ENCODE measurements around the gene SEMA5A.

Gene SEMA5A

DNA sequence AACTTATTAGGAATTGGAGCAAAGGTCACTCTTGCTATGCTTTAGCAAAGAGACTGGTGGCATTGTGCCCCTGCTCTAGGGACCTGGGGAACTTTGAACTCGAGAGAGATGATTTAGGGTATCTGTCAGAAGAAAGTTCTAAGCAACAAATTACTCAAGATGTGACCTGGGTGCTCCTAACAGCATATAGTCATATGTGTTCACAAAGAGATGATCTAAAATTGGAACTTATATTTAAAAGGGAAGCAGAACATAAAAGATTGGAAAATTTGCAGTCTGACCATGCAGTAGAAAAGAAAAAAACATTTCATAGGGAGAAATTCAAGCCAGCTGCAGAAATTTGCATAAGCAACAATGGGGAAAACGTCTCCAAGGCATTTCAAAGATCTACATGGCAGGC is 68.3 kb downstream of the SEMA5A start:
- DNase-seq (ENCODE audit: low read depth), result no peak

DNA sequence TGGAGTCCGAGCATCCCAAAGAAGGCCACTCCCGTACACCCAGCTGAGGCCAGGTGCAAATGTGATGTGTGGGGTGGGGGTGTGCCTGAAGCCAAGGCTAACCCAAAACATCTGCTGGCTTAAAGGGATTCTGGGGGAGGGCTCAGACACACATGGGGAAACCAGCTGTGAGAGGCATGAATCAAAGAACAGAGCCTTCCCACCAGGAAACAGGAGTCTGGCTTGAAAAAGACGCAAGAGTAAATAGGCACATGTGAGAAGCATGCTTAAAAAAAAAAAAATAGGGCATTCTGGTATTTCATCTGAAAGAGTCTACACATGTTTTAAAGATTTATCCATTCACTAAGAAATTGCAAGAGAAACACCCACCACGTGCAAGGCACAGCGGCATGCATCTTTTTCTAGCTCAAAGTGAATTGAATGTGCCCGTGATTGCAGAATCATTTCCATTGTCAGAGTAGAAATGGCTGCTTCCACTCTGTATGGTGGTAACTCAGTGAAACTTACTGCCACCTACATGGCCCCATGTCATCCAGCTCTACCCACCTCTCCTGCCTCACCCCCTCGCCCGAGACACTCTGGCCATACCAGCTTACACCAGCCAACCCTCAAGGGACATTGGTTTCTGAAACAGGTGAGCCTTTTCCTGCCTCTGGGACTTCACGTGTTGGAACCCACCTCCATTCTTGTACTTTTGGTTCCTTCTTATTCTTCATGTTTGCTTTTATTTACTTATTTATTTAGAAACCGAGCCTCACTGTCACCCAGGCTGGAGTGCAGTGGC is 71.5 kb downstream of the SEMA5A start:
- no peak for DNase-seq (ENCODE audit: low read depth)

DNA sequence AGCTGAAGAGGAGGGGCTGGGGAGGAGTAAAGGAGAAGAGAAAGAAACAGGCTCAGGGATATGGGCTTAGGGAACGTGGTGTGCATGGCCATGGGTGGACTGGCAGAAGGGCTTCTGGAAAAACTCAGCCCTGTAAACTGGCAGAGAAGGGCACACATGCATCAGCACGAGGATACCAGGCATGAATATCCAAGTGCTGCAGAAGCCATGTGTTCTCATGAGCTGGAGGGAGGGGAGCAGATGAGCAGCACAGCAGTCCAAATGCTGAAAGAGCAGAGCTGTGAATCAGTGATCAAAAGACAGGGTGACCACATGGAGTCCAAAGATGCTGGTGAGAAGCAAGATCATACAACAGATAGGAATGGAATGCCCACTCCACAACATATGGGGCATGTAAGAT is 72.3 kb downstream of the SEMA5A start:
- DNase-seq (ENCODE audit: low read depth), result no peak

DNA sequence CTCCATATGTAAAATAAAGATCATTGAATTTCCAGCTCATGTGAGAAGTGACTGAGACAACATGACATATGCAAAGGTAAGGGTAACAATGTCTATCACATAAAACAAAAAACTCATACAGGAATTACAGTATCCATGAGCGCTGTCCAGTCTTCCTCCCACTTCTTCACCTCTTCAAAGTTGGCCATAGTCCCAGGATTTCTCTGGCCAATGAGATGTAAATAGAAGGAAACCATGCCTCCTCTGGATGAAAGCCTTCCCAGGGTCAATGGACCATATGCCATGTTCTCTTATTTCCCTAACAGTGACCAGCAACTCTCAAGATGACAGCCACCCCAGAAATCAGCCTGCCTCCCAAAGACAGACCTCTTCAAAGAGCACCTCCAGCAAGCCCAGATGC is 75.5 kb downstream of the SEMA5A start:
- no peak for DNase-seq (ENCODE audit: low read depth)

DNA sequence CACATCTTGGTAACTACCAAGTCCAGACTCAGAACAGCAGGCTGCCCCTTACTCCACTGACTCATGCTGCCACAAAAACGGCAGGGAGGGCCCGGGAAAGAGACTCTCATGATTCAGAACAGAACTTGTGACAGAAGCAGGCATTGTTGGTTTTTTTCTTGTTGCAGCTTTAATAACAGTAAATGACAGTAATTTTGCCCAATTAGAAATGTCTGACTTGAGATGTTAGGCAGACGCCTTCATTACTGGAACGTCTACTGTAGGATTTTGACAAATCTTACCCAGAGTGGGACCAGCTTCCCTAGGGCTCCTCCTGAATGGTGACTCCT is 77.9 kb downstream of the SEMA5A start:
- DNase-seq (ENCODE audit: low read depth), result peak; percentile 93

DNA sequence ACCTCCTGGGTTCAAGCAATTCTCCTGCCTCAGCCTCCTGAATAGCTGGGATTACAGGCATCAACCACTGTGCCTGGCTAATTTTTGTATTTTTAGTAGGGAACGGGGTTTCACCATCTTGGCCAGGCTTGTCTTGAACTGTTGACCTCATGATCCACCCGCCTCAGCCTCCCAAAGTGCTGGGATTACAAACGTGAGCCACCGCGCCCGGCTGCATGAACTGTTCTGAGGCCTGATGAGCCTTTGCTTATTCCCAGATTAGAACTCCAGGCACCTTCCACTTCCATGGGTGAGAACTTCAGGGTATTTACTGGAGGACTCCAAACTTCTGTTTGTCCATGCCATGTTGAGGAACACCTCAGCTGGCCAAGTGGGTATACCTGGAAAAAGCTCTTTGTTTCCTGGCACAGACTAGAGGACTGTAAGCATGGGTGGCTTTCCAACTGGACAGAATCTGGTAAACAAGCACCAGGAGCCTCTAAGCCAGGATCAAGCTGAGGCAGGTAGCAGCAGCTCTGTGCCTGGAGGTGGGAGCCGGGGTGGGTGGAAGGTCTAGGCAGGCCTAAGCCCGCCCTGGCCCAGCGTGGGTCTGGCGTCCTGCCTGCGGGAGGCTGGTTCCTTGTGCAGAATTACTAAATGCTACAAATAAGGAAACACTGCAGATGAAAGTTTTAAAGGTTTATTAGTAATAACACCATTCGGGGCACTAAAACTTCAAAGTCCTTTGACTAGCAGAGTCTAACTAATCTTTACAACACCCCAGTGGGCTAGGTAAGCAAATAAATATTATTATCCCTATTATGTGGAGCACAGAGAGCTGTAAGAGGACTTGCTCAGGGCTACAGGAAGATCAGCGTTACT is 78.4 kb downstream of the SEMA5A start:
- no peak for DNase-seq (ENCODE audit: low read depth)

DNA sequence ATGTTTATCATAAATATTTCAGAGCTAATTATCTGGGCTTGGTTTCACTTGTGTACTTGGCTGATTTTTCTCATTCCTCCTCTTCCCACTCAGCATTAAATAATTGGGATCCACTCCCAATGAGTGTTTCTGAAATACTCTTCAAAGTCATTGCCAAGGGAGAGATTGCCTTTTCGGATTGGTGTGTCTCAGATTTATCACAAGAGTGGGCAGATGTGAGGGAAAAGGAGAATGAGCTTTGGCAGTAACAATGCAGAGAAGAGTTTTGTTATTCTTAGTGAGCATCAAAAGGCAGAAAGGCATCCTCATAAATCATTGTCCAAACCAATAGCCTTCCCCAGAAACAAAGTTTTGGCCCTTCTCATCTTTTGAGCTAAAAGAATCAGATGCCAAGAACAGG is 79.2 kb downstream of the SEMA5A start:
- DNase-seq (ENCODE audit: low read depth), result no peak

DNA sequence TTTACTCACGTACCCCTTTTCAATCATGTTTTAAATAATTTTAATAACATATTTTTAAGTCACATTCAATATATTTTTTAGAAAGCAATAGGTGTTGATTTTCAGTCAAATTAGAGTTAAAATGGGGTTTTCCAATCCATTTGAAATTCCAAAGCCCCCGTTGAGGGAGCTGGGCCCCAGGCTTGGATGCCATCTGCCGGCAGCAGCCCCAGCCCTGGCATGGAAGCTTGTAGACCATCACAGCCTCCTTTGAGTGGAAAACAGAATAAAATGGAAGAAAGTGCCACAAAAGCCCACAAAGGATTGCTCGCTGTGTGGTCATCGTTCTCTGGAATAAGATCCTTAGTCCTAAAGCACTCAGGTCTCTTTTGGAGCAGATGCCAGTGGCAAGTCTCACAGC is 81.4 kb downstream of the SEMA5A start:
- no peak for DNase-seq (ENCODE audit: low read depth)

DNA sequence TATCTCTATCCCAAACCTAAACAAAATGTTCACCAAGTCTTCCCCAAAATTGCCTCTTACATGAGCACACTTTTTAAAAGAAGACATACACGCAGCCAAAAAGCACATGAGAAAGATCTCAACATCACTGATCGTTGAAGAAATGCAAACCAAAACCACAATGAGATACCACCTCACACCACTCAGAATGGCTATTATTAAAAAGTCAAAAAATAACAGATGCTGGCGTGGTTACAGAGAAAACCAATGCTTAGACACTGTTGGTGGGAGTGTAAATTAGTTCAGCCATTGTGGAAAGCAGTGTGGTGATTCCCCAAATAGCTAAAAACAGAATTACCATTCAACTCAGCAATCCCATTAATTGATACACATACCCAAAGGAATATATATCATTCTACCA is 83.8 kb downstream of the SEMA5A start:
- DNase-seq (ENCODE audit: low read depth), result no peak

DNA sequence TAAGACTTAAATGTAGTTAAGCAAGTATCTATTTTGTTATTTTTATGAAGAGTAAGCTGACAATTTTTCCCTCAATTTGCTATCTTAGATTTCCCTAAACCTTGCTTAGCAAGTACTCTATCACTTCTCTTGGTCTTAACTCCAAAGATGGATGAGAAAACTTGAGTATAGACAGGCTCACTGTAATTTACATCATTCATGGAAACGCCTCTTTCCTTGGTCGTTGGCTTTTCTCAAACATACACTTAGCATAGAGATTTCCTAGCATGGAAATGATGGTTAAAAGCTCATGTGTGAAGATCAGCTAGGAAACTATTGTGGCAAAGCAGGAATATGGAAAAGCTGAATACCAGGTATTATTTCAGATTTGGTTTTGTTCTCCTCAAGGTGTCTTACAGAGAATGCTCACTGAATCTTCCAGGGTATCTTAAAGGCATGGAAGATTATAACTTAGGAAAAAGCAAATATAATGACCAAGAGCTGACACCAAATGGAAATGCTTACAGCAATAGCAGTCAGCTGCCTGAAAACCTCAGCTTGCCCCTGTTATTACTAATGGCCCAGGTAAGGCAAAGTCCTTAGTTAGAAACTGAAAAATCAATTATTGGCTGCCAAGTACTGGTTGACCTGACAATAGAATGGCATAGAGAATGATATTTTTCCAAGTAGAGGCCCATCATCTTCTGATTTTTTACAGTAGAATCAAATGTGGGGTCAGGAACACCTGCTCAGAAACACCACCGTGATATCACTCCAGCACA is 84.8 kb downstream of the SEMA5A start:
- no peak for DNase-seq (ENCODE audit: low read depth)

DNA sequence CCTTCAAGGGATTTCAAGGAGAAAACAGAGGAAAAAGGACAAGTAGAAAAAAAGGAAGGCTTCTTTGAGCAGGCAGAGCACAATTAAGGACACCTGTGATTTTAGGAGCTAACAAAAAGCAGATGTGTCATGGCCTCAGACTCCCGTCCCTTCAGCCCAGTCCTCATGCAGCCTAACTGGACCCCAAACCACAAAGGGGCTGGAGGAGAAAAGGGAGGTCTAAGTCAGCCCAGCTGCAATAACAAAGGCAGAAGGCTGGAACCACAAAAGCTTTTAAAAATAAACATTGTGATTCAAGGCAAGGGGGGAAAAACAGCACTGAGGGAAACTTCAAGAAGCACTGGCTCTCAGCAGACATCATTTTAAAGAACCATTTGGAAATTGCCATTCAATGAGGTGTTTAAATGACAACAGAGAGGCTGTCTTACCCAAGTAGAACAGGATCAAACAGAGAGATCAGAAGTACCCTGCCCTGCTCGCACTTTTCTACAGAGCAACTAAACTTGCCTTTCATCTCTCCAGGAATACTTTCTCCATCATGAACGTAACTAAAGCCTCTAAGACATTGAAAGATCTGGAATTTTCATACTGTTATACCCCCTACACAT is 89.3 kb downstream of the SEMA5A start:
- peak; percentile 82 for DNase-seq (ENCODE audit: low read depth)

DNA sequence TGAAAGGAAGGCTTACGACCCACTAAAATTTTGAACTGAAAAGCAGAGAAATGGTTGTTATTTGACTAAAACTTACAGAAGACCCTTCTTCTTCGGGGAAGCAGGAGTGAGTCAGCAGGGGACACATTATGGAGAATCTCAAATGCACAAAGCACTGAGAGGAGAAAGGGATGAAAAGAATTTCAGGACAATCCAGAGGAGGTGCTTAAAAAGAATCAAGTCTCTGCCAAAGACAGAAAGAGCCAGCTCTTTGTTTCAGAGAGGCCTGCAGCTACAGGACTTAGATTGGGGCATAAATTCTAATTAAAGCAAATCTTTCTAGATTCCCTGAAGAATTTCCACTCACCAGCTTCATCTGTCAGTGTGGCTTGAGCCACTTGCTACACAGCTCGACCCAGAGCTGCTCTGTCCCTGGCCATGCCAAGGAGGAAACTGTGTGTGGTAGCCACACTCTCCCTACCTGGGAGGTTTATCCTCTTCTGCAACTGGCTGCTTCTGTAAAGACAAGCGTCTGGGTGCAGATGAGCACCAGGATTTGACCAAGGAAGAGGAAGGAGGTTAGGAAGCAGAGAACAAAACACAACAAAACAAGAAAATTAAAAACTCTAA is 89.9 kb downstream of the SEMA5A start:
- DNase-seq (ENCODE audit: low read depth), result no peak

DNA sequence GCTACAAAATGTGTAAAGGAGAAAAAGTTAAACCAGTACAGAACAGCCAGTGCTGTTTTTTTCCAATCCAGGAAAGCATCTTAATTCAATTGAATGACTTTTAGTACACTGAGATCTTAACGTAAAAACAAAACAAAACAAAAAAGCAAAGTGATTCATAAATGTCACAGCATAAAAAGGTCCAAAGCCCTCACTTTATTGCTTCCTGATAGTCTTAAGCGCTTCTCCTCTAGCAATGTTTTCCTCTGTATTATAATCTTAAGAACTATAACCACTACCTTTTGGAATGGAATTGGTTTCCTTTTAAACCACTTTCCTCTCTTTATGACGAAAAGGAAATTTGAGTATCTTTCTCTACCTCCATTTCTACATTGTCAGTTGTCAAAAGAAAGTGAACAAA is 91.4 kb downstream of the SEMA5A start:
- no peak for DNase-seq (ENCODE audit: low read depth)

DNA sequence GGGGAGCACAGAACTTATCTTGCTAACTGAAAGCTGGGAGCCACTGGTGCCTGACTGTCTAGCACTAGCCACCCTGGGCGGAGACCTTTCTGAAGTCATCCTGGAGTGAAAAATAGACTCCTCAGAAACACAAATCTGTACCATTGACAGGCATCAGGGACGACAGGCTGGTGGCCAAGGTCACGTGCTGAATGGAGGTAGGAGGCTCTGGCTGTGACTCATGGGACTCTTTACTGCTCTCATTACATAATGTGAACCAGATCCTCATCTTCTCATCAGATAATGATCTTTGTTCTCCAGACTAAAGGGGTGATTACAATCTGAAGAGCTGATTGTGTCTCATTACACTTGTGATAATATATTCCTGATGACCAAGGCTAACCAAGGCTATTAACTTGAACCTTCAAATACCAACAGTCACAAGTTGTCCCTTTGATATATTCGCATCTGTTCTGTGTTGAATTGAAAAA is 91.8 kb downstream of the SEMA5A start:
- peak; percentile 26 for DNase-seq (ENCODE audit: low read depth)

DNA sequence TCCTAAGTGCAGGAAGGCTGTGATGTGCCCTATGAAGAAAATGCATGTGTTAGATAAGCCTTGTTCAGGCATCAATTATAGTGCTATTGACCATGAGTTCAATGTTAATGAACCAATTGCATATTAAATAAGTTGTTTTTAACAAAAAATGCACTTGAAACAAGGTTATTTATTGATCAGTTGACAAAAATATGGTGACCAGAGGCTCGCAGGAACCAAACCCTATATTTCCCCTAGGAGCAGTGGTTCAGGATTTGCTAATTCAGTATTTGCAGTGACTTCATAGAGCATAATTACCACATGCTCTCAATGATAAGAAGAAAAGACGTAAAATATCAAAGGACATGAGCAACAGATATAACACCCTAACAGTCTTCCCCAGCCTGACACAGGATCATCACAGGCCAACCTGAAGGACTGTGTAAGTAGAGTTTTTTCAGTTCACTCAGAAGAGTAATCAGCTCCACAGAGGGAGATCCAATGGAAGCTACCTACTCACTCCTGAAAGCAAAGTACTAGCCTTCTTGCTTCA is 92.3 kb downstream of the SEMA5A start:
- no peak for DNase-seq (ENCODE audit: low read depth)

DNA sequence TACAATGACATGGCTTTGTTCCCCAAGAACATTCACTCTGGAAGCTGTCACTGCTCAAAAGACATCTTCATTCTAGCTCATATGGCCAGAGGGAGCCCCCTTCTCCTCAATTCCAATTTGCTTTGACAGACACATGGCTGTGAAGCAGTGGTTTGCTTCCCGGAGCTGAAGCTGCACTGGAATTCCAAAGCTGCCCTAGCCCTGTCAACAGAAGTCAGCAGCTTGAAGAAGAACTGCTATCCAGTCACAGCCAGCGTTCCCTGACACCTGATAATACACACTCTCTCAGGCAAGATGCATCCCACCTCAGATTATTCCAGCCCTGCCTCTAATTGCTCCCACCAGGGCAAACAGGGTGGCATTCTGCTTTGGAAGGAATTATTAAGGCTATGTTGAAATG is 93.7 kb downstream of the SEMA5A start:
- DNase-seq (ENCODE audit: low read depth), result no peak

DNA sequence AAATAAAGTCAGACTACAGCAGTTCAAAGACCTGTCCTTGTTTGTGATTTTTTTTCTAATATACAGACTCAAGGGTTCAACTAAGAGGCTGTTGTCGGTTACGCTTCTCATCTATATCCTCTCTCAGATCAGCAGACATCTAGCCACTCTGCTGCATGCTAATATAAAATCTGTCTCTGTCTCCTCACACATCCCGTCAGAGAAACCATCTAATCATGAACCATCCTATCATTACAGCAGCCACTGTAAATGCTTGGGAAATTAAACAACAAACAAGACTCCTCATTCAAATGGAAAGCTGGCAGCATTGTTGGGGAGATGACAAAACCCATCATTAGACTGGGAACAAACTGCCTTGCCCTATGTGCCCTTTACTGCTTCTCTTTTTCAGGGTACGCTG is 94.8 kb downstream of the SEMA5A start:
- DNase-seq (ENCODE audit: low read depth), result no peak

DNA sequence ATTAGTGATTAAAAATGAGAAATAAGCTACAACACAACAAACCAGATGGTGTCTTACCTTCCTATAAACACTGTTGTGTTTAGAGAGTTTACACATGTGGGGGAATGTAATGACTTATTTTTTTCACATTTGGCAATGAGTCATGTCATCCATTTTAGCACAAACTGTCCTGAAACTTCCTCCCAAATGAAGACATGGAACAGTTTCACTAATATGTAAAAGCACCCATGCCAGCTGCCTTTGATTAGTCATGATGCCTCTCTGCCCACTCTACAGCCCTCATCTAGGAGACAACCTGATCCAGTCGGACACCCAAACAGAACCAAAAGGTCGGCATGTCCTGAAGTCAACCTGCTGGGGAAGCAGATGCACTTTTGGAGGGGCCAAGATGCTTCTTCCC is 98.2 kb downstream of the SEMA5A start:
- no peak for DNase-seq (ENCODE audit: low read depth)

DNA sequence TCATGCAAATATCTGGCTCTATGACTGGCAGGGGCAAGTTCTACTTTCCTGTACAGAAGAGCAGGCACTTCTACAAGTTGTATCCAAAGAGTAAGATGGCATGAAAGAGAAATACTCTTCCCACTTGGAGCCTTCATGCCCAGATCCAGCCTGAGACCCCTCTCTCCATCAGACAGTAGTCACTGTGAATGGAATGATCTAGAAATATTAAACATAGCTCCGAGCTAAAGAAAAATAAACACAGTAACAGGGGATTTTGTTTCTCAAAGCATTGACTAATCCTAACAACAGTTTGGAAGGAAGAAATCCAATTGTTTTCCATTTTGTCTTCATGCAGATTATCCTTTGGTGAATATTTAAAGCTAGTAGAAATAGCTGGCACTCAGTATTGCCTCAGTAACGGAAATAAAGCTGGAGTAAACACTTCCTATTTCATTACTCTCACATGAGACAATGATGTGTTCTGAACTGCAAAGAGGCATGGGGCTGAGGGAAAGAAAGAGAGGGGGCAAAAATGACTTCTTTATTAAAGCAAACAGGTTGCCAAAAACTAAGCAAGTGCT is 100.0 kb downstream of the SEMA5A start:
- DNase-seq (ENCODE audit: low read depth), result peak; percentile 41

DNA sequence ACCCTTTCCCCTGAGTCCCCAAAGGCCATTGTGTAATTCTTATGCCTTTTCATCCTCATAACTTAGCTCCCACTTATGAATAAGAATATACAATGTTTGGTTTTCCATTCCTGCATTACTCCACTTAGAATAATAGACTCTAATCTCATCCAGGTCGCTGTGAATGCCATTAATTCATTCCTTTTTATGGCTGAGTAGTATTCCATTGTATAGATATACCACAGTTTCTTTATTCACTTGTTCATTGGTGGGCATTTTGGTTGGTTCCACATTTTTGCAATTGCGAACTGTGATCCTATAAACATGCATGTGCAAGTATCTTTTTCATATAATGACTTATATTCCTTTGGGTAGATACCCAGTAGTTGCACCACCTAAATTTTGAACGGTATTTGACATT is 101.5 kb downstream of the SEMA5A start:
- no peak for DNase-seq (ENCODE audit: low read depth)

DNA sequence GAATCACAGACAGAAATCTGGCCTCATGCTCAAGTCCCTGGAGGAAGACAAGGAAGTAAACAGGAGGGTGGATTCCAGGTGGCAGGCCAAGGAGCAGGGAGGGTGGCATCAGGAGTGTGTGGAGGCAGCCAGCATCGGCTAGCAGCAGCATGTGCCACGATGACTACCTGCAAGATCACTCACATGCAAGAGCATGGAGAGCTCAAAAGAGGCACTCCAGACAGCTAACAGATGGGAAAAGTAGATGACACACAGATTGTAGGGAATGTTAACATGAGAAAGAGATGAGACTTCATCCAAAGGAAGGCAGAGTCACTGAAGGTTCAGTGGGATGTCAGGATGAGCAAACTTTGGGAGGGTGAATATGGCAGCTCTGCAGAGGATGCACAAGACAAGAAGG is 104.3 kb downstream of the SEMA5A start:
- DNase-seq (ENCODE audit: low read depth), result no peak
